T-cell (primary cell): ENCODE data around the gene MAPKAPK2. TPM values are rescaled to one million over a fixed set of nuclear protein-coding genes. Genes with fewer than 3 reads are reported as not detected.

Source experiments
- ATAC-seq, 4 experiments: fragments of 200-7000 bp in 3 of 4; fragments of 150-1000 bp in 1 of 4; cut with Tn5 transposase; replicated peaks in 1 of 4; 1 replicate in 3 of 4; 2 replicates in 1 of 4; pipeline ENCODE4 v1.10.0; 2021; ENCODE audit warnings: moderate library complexity in 3 of 4, mild to moderate bottlenecking in 2 of 4, moderate number of reproducible peaks in 1 of 4
- CTCF ChIA-PET, 2 donors: fragments of 300-600 bp; sonication (Branson Sonifier 250); formaldehyde crosslinking; loops; one replicate each; lab custom pipeline; 2022; ENCODE audit warnings: antibody characterized with exemption in 2 of 2; lab: Charles Lee
- POLR2A ChIA-PET, 2 donors: fragments of 300-600 bp; sonication (Branson Sonifier 250); formaldehyde crosslinking; loops; one replicate each; lab custom pipeline; 2022; ENCODE audit warnings: antibody characterized with exemption in 2 of 2; lab: Charles Lee
- DNase-seq, 35 experiments: peaks; one replicate each; pipeline versions ENCODE4 v3.0.0 to v3.0.0-alpha.2; 2013 to 2023
- H3K27ac ChIP-seq: one replicate; pipeline ENCODE4 v1.5.1; 2013; ENCODE audit warnings: low read length
- H3K27me3 ChIP-seq, 2 experiments: replicated peaks in 1 of 2; 1 replicate in 1 of 2; 2 replicates in 1 of 2; pipeline versions ENCODE4 v1.6.1 to v1.7.0; 2013; ENCODE audit warnings: low read length in 1 of 2, mixed read lengths in 1 of 2; ENCODE audit not compliant: control insufficient read depth in 2 of 2, insufficient read depth in 2 of 2; ENCODE audit errors: extremely low read depth in 1 of 2
- H3K36me3 ChIP-seq, 2 donors: 1 replicate in 1 of 2; 2 replicates in 1 of 2; pipeline versions ENCODE4 v1.6.1 to v1.7.0; 2013; ENCODE audit warnings: low read length in 1 of 2; ENCODE audit not compliant: control insufficient read depth in 2 of 2, insufficient read depth in 1 of 2; ENCODE audit errors: extremely low read depth in 1 of 2
- H3K4me1 ChIP-seq, 2 experiments: 1 replicate in 1 of 2; 2 replicates in 1 of 2; pipeline versions ENCODE4 v1.6.1 to v1.7.0; 2013; ENCODE audit warnings: low read length in 2 of 2, mixed read lengths in 1 of 2; ENCODE audit not compliant: insufficient read depth in 2 of 2, control insufficient read depth in 1 of 2; ENCODE audit errors: extremely low read depth in 1 of 2
- H3K4me3 ChIP-seq, 2 donors: 1 replicate in 1 of 2; 2 replicates in 1 of 2; pipeline versions ENCODE4 v1.5.1 to v1.7.0; 2013; ENCODE audit warnings: mild to moderate bottlenecking in 2 of 2, low read length in 1 of 2, moderate library complexity in 1 of 2; ENCODE audit not compliant: control insufficient read depth in 1 of 2; ENCODE audit errors: extremely low read depth in 1 of 2
- H3K9me3 ChIP-seq: 2 replicates; pipeline ENCODE4 v1.7.0; 2013
- H3K27ac Mint-ChIP-seq, 2 donors: one replicate each; pipeline ENCODE4 v1.8.0; 2020 to 2021; ENCODE audit warnings: mild to moderate bottlenecking in 2 of 2, mixed read lengths in 2 of 2
- H3K27me3 Mint-ChIP-seq, 2 donors: one replicate each; pipeline ENCODE4 v1.8.0; 2021 to 2022; ENCODE audit warnings: mixed read lengths in 2 of 2
- H3K36me3 Mint-ChIP-seq: one replicate; pipeline ENCODE4 v1.8.0; 2021; ENCODE audit warnings: mixed read lengths
- H3K4me1 Mint-ChIP-seq, 3 donors: one replicate each; pipeline ENCODE4 v1.8.0; 2020 to 2022; ENCODE audit warnings: mixed read lengths in 3 of 3, mild to moderate bottlenecking in 1 of 3
- H3K4me3 Mint-ChIP-seq, 3 donors: one replicate each; pipeline ENCODE4 v1.8.0; 2020 to 2022; ENCODE audit warnings: mild to moderate bottlenecking in 3 of 3, mixed read lengths in 3 of 3, moderate library complexity in 3 of 3
- H3K9me3 Mint-ChIP-seq, 3 donors: one replicate each; pipeline ENCODE4 v1.8.0; 2020 to 2022; ENCODE audit warnings: mixed read lengths in 3 of 3
- WGBS: methylation state at CpG from one replicate; pipeline ENCODE4 v1.1.5; 2013; ENCODE audit warnings: missing lambda C conversion rate; ENCODE audit not compliant: insufficient coverage; 5-methylcytosine and 5-hydroxymethylcytosine counted together
- total RNA-seq, 35 experiments: library from RNA in 6 of 35; stranded (reverse) in 6 of 35; fragments of 120-200 nt in 1 of 35; gene quantifications; one replicate each; pipeline versions ENCODE4 v1.2.1 to v1.2.4 and lab custom pipeline; 2013 to 2026

MAPKAPK2 gene
- total RNA-seq, 5 donors from 2014 or later (not counting 1 experiment from before 2014, with no cell fraction given): 64.3 to 117 (median 78.4) TPM

GRCh38 chr1:206732992-206733391 is 48.3 kb downstream of the MAPKAPK2 start:
- no peaks in the 10 kb centered on the region for H3K27me3 Mint-ChIP-seq
- no peak for DNase-seq
- H3K36me3 Mint-ChIP-seq: peaks cover 32% of the 10 kb centered on the region
- no peak overlapping the region for H3K27ac ChIP-seq
- no peak overlapping the region for H3K4me3 Mint-ChIP-seq
- 92% methylated on average over 8 of the region's 11 CpGs for WGBS
- H3K9me3 Mint-ChIP-seq: no peaks in the 10 kb centered on the region
- no peak for ATAC-seq
- H3K27ac Mint-ChIP-seq: no peak overlapping the region
- H3K36me3 ChIP-seq: peaks cover 31 to 61% of the 10 kb centered on the region in 2 donors
- no peaks in the 10 kb centered on the region for H3K27me3 ChIP-seq
- H3K4me1 Mint-ChIP-seq: peaks cover 40 to 46% (median 45%) of the 10 kb centered on the region in 3 donors
- ChIA-PET POLR2A (no interaction called here), CTCF (interaction anchor here (0.6 to 5.9 kb wide), 11 partner anchors 54 to 767 kb away, joined by 3 to 140 read pairs (median 4); no protein-coding TSS in a partner anchor)
- H3K9me3 ChIP-seq: no peaks in the 10 kb centered on the region
- peaks cover 25 to 51% of the 10 kb centered on the region in 2 experiments for H3K4me1 ChIP-seq
- no peak overlapping the region for H3K4me3 ChIP-seq

- peak; percentile 46 to 89 (median 75) for DNase-seq
- Histone ChIP-seq H3K27ac (peak overlapping the region; percentile 89), H3K4me1 (peaks cover 41 to 56% of the 10 kb centered on the region in 2 experiments), H3K4me3 (no peak overlapping the region), H3K9me3 (no peaks in the 10 kb centered on the region), H3K36me3 (peaks cover 30 to 48% of the 10 kb centered on the region in 2 donors), H3K27me3 (no peaks in the 10 kb centered on the region)
- peak overlapping the region in 1 of 3 donors; percentile 21 for H3K4me3 Mint-ChIP-seq
- H3K27ac Mint-ChIP-seq: peak overlapping the region; percentile 66 to 91
- H3K4me1 Mint-ChIP-seq: peaks cover 56 to 62% (median 57%) of the 10 kb centered on the region in 3 donors
- H3K36me3 Mint-ChIP-seq: peaks cover 28% of the 10 kb centered on the region
- peak; percentile 60 to 78 (median 69) for ATAC-seq
- WGBS: 44% methylated on average over 6 of the region's 9 CpGs
- POLR2A ChIA-PET: interaction anchor here (0.5 to 0.7 kb wide), 3 partner anchors 71 to 178 kb away, joined by 3 to 5 read pairs (median 3); no protein-coding TSS in a partner anchor
- CTCF ChIA-PET: interaction anchor here (0.6 to 5.9 kb wide), 49 partner anchors 8 to 765 kb away, joined by 3 to 140 read pairs (median 4); partner anchors contain the start of genes FCMR (in 1 of the 2), IL10 (in 1 of the 2) and PFKFB2 (in 1 of the 2)
- H3K9me3 Mint-ChIP-seq: no peaks in the 10 kb centered on the region
- no peaks in the 10 kb centered on the region for H3K27me3 Mint-ChIP-seq
These were observed 49.9 kb downstream of the MAPKAPK2 start for GRCh38 chr1:206734499-206735142.

GRCh38 chr1:206735553-206736031 is 50.9 kb downstream of the MAPKAPK2 start:
- Histone ChIP-seq H3K36me3 (peaks cover 24 to 39% of the 10 kb centered on the region in 2 donors), H3K9me3 (no peaks in the 10 kb centered on the region), H3K4me1 (peaks cover 50 to 60% of the 10 kb centered on the region in 2 experiments), H3K27ac (peak overlapping the region; percentile 89), H3K27me3 (no peaks in the 10 kb centered on the region), H3K4me3 (no peak overlapping the region)
- H3K4me1 Mint-ChIP-seq: peaks cover 62 to 66% (median 65%) of the 10 kb centered on the region in 3 donors
- peak overlapping the region; percentile 66 to 91 for H3K27ac Mint-ChIP-seq
- ChIA-PET POLR2A (interaction anchor here (0.6 to 1.4 kb wide), 5 partner anchors 16 to 151 kb away, joined by 3 to 11 read pairs (median 3); no protein-coding TSS in a partner anchor), CTCF (interaction anchor here (0.6 to 5.9 kb wide), 33 partner anchors 8 to 294 kb away, joined by 3 to 140 read pairs (median 5); partner anchors contain the start of gene FCMR (in 1 of the 2))
- no peaks in the 10 kb centered on the region for H3K27me3 Mint-ChIP-seq
- H3K36me3 Mint-ChIP-seq: peaks cover 19% of the 10 kb centered on the region
- ATAC-seq (no peak), DNase-seq (no peak)
- 74% methylated on average over 4 of the region's 5 CpGs for WGBS
- no peaks in the 10 kb centered on the region for H3K9me3 Mint-ChIP-seq
- H3K4me3 Mint-ChIP-seq: no peak overlapping the region

GRCh38 chr1:206736878-206737728 is 52.4 kb downstream of the MAPKAPK2 start:
- ATAC-seq: peak; percentile 50 to 77 (median 68)
- peak overlapping the region; percentile 5 to 63 (median 6) for H3K4me3 Mint-ChIP-seq
- no peaks in the 10 kb centered on the region for H3K9me3 Mint-ChIP-seq
- peaks cover 14% of the 10 kb centered on the region for H3K36me3 Mint-ChIP-seq
- H3K4me1 Mint-ChIP-seq: peaks cover 61 to 71% (median 70%) of the 10 kb centered on the region in 3 donors
- Histone ChIP-seq H3K27ac (peak overlapping the region; percentile 89), H3K4me3 (no peak overlapping the region), H3K4me1 (peaks cover 51 to 64% of the 10 kb centered on the region in 2 experiments), H3K27me3 (no peaks in the 10 kb centered on the region), H3K9me3 (no peaks in the 10 kb centered on the region), H3K36me3 (peaks cover 15 to 24% of the 10 kb centered on the region in 2 donors)
- peak overlapping the region; percentile 91 for H3K27ac Mint-ChIP-seq
- DNase-seq: peak in 34 of 35 experiments; percentile 44 to 85 (median 70)
- CTCF ChIA-PET: interaction anchor here (0.6 to 5.9 kb wide), 6 partner anchors 29 to 274 kb away, joined by 3 to 140 read pairs (median 24); no protein-coding TSS in a partner anchor
- POLR2A ChIA-PET: interaction anchor here (0.5 to 1.6 kb wide), 7 partner anchors 19 to 91 kb away, joined by 3 to 5 read pairs (median 3); partner anchors contain the start of gene IL19 (in 1 of the 2)
- 30% methylated on average over 10 of the region's 14 CpGs for WGBS
- no peaks in the 10 kb centered on the region for H3K27me3 Mint-ChIP-seq

GRCh38 chr1:206737729-206738201 is 53.1 kb downstream of the MAPKAPK2 start:
- H3K36me3 Mint-ChIP-seq: peaks cover 8% of the 10 kb centered on the region
- H3K27me3 Mint-ChIP-seq: no peaks in the 10 kb centered on the region
- ATAC-seq (peak in 2 of 4 experiments; percentile 5 to 20), DNase-seq (peak in 3 of 35 experiments; percentile 46 to 53 (median 51))
- Histone ChIP-seq H3K4me3 (no peak overlapping the region), H3K36me3 (peaks cover 8 to 17% of the 10 kb centered on the region in 2 donors), H3K4me1 (peaks cover 51 to 68% of the 10 kb centered on the region in 2 experiments), H3K9me3 (no peaks in the 10 kb centered on the region), H3K27ac (peak overlapping the region; percentile 89), H3K27me3 (no peaks in the 10 kb centered on the region)
- H3K27ac Mint-ChIP-seq: peak overlapping the region; percentile 91
- ChIA-PET CTCF (interaction anchor here (0.8 to 5.9 kb wide), 5 partner anchors 29 to 175 kb away, joined by 3 to 140 read pairs (median 4); no protein-coding TSS in a partner anchor), POLR2A (interaction anchor here (0.9 to 1.6 kb wide), 3 partner anchors 23 to 33 kb away, joined by 3 to 4 read pairs (median 4); partner anchors contain the start of gene IL19 (in 1 of the 2))
- H3K4me3 Mint-ChIP-seq: peak overlapping the region in 1 of 3 donors; percentile 63
- H3K9me3 Mint-ChIP-seq: no peaks in the 10 kb centered on the region
- H3K4me1 Mint-ChIP-seq: peaks cover 61 to 75% (median 72%) of the 10 kb centered on the region in 3 donors
- no CpG with 5 or more reads among the region's 3 CpGs for WGBS
